ENCODE measurements around the gene PHACTR3. TPM values are rescaled to one million over a fixed set of nuclear protein-coding genes. Genes with fewer than 3 reads are reported as not detected.

PHACTR3 gene
- polyA plus RNA-seq, 2 of the 4 experiments (the other 2 are of a cell fraction): not detected

DNA sequence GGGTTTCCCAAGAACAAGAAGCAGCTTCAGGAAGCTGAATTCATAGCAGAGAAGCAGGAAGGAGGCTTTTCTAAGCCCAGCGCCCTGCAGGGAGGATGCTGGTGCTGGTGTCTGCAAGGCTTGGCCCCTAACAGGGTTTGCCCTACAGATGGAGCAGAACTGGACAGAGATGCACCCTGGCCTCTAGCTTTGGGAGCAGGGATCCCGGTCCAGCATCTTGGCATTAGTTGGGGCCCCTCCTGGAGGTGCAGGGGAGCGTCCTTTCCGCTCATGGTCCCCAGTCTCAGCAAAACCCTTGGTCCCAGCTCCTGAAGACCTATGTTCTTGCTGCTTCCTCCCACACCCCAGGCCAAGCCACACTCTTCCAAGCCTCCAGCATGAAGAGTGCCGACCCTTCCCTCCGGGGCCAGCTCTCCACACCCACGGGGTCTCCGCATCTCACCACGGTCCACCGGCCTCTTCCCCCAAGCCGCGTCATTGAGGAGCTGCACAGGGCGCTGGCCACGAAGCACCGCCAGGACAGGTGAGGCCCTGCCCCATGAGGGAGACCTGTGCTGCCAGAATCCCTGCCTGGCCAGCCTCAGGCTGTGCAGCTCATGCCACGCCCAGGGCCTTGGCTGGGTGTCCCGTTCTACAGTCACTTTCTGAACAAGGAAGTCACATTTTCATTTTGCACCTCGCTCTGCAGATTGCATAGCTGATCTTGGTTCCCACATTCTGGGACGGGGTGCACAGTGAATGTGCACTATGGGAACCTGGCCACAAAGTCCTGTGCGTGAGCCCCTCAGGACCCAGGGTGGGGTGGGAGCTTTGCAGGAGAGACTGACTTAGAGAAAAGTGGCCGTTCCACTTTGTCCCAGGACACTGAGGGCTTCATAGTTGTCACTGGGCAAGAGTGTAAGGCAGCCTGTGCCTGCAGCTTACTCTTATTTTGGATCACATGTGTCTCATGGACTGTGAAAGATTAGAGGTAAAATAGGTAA is 168.9 kb downstream of the PHACTR3 start:
- TF ChIP-seq CHD4 (IDR thresholded peaks at IDR 0.05; ENCODE audit: borderline replicate concordance) (no peak), HOXA7 (CRISPR knock-in tag; IDR thresholded peaks at IDR 0.05) (no peak), JUNB (IDR thresholded peaks at IDR 0.05) (no peak), CHD2 (IDR thresholded peaks at IDR 0.05; ENCODE audit: low read length, partially characterized antibody) (no peak), SMC3 (IDR thresholded peaks at IDR 0.05) (no peak), RARB (CRISPR knock-in tag; IDR thresholded peaks at IDR 0.05) (no peak), EHF (CRISPR knock-in tag; IDR thresholded peaks at IDR 0.05) (no peak), RCOR1 (IDR thresholded peaks at IDR 0.05; ENCODE audit: low read depth, low read length) (no peak), HDAC2 (IDR thresholded peaks at IDR 0.05) (no peak), ZFP36 (IDR thresholded peaks at IDR 0.05; ENCODE audit: borderline replicate concordance, partially characterized antibody) (no peak), CBX8 (IDR thresholded peaks at IDR 0.05) (no peak), EHMT2 (IDR thresholded peaks at IDR 0.05; ENCODE audit: low read depth) (no peak)
- TF ChIP-seq, protein P1, sequence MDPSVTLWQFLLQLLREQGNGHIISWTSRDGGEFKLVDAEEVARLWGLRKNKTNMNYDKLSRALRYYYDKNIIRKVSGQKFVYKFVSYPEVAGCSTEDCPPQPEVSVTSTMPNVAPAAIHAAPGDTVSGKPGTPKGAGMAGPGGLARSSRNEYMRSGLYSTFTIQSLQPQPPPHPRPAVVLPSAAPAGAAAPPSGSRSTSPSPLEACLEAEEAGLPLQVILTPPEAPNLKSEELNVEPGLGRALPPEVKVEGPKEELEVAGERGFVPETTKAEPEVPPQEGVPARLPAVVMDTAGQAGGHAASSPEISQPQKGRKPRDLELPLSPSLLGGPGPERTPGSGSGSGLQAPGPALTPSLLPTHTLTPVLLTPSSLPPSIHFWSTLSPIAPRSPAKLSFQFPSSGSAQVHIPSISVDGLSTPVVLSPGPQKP (IDR thresholded peaks at IDR 0.05; ENCODE audit: low read depth, low read length): no peak
- TF ChIP-seq, protein P2, sequence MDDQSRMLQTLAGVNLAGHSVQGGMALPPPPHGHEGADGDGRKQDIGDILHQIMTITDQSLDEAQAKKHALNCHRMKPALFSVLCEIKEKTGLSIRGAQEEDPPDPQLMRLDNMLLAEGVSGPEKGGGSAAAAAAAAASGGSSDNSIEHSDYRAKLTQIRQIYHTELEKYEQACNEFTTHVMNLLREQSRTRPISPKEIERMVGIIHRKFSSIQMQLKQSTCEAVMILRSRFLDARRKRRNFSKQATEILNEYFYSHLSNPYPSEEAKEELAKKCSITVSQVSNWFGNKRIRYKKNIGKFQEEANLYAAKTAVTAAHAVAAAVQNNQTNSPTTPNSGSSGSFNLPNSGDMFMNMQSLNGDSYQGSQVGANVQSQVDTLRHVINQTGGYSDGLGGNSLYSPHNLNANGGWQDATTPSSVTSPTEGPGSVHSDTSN (IDR thresholded peaks at IDR 0.05): no peak
- TF ChIP-seq, protein P3, sequence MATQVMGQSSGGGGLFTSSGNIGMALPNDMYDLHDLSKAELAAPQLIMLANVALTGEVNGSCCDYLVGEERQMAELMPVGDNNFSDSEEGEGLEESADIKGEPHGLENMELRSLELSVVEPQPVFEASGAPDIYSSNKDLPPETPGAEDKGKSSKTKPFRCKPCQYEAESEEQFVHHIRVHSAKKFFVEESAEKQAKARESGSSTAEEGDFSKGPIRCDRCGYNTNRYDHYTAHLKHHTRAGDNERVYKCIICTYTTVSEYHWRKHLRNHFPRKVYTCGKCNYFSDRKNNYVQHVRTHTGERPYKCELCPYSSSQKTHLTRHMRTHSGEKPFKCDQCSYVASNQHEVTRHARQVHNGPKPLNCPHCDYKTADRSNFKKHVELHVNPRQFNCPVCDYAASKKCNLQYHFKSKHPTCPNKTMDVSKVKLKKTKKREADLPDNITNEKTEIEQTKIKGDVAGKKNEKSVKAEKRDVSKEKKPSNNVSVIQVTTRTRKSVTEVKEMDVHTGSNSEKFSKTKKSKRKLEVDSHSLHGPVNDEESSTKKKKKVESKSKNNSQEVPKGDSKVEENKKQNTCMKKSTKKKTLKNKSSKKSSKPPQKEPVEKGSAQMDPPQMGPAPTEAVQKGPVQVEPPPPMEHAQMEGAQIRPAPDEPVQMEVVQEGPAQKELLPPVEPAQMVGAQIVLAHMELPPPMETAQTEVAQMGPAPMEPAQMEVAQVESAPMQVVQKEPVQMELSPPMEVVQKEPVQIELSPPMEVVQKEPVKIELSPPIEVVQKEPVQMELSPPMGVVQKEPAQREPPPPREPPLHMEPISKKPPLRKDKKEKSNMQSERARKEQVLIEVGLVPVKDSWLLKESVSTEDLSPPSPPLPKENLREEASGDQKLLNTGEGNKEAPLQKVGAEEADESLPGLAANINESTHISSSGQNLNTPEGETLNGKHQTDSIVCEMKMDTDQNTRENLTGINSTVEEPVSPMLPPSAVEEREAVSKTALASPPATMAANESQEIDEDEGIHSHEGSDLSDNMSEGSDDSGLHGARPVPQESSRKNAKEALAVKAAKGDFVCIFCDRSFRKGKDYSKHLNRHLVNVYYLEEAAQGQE (IDR thresholded peaks at IDR 0.05): no peak
- TF ChIP-seq, protein P4, sequence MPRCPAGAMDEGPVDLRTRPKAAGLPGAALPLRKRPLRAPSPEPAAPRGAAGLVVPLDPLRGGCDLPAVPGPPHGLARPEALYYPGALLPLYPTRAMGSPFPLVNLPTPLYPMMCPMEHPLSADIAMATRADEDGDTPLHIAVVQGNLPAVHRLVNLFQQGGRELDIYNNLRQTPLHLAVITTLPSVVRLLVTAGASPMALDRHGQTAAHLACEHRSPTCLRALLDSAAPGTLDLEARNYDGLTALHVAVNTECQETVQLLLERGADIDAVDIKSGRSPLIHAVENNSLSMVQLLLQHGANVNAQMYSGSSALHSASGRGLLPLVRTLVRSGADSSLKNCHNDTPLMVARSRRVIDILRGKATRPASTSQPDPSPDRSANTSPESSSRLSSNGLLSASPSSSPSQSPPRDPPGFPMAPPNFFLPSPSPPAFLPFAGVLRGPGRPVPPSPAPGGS (IDR thresholded peaks at IDR 0.05): no peak
- TF ChIP-seq, protein P5, sequence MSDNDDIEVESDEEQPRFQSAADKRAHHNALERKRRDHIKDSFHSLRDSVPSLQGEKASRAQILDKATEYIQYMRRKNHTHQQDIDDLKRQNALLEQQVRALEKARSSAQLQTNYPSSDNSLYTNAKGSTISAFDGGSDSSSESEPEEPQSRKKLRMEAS (IDR thresholded peaks at IDR 0.05): no peak
- TF ChIP-seq, protein P6, sequence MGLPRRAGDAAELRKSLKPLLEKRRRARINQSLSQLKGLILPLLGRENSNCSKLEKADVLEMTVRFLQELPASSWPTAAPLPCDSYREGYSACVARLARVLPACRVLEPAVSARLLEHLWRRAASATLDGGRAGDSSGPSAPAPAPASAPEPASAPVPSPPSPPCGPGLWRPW (IDR thresholded peaks at IDR 0.05): no peak
- TF ChIP-seq, protein P7, sequence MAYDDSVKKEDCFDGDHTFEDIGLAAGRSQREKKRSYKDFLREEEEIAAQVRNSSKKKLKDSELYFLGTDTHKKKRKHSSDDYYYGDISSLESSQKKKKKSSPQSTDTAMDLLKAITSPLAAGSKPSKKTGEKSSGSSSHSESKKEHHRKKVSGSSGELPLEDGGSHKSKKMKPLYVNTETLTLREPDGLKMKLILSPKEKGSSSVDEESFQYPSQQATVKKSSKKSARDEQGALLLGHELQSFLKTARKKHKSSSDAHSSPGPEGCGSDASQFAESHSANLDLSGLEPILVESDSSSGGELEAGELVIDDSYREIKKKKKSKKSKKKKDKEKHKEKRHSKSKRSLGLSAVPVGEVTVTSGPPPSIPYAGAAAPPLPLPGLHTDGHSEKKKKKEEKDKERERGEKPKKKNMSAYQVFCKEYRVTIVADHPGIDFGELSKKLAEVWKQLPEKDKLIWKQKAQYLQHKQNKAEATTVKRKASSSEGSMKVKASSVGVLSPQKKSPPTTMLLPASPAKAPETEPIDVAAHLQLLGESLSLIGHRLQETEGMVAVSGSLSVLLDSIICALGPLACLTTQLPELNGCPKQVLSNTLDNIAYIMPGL (CRISPR knock-in tag; IDR thresholded peaks at IDR 0.05; ENCODE audit: borderline replicate concordance): no peak
- WGBS (ENCODE audit: missing lambda C conversion rate): 34% methylated on average over 11 of the region's 21 CpGs
- DNase-seq (ENCODE audit: low read depth in 1 of 2, low spot score in 1 of 2) (no peak), ATAC-seq (no peak), FAIRE-seq (no peak)
- H3K9me3 ChIP-seq: no peaks in the 10 kb centered on the region
- ChIA-PET CTCF (interaction anchor here (0.8 to 1.5 kb wide), 3 partner anchors 9 to 22 kb away, joined by 3 to 8 read pairs (median 3); no protein-coding TSS in a partner anchor), POLR2A (no interaction called here)
- H3K4me3 ChIP-seq: no peak overlapping the region
- no peak overlapping the region for H3K27ac ChIP-seq
- H3K4me2 ChIP-seq: no peak overlapping the region
- H3K4me1 ChIP-seq: no peaks in the 10 kb centered on the region

Data from A549 (cell line).